ENCODE data around the gene CCN5. TPM values are rescaled to one million over a fixed set of nuclear protein-coding genes. Genes with fewer than 3 reads are reported as not detected.

Gene CCN5
- total and polyA plus RNA-seq, 2 of the 13 experiments (the other 11 are each of a cell fraction or from before 2014, with no cell fraction given) = 0.12 TPM; not detected in 1

DNA sequence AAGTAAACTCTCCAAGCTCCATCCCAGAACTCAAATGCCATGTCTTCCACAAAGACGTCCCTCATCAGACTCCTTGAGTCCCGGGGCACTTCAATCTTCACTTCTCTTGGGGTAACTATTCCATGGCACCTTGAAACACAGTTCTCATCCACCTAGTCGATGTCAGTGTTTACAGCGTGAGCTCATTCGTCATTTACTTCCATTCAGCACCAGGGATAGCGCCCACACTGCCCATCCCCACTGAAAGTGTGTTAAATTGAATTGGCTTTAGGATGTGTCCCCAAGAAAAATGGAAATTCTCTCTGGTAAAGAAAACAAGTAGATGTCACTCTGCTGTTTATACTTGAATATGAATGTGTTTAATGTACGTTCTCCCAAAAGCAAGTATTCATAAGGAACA lies 61.8 kb downstream of the CCN5 start (continued):
- TF ChIP-seq GPBP1L1 (CRISPR knock-in tag; IDR thresholded peaks at IDR 0.05) (no peak), ZNF629 (CRISPR knock-in tag; conservative IDR thresholded peaks at IDR 0.05) (no peak), ETV6 (CRISPR knock-in tag; conservative IDR thresholded peaks at IDR 0.05) (0 out of 2 replicates have a peak, but pooled peaks have one; percentile 52), BRD4 (CRISPR knock-in tag; IDR thresholded peaks at IDR 0.05) (no peak), HMG20A (CRISPR knock-in tag; IDR thresholded peaks at IDR 0.05; ENCODE audit: borderline replicate concordance) (no peak), CHD4 (IDR thresholded peaks at IDR 0.05; ENCODE audit: borderline replicate concordance, low read length) (no peak), ZBTB37 (CRISPR knock-in tag; IDR thresholded peaks at IDR 0.05) (no peak), MTF1 (CRISPR knock-in tag; IDR thresholded peaks at IDR 0.05) (peak; percentile 60; the same call in 1 of the 2 replicates), ZNF280B (CRISPR knock-in tag; IDR thresholded peaks at IDR 0.05; ENCODE audit: borderline replicate concordance) (no peak), KDM5A (IDR thresholded peaks at IDR 0.05; ENCODE audit: borderline replicate concordance, low read length) (no peak), SAFB2 (CRISPR knock-in tag; IDR thresholded peaks at IDR 0.05; ENCODE audit: borderline replicate concordance, low read depth) (no peak), DMAP1 (CRISPR knock-in tag; IDR thresholded peaks at IDR 0.05) (no peak), ZNF557 (CRISPR knock-in tag; IDR thresholded peaks at IDR 0.05) (peak; percentile 80; the same call in 1 of the 2 replicates), BCL6 (CRISPR knock-in tag; IDR thresholded peaks at IDR 0.05) (0 out of 2 replicates have a peak, but pooled peaks have one; percentile 27), SRF (IDR thresholded peaks at IDR 0.05; ENCODE audit: low read depth, low read length) (no peak), ZNF30 (CRISPR knock-in tag; IDR thresholded peaks at IDR 0.05) (no peak), KAT8 (CRISPR knock-in tag; IDR thresholded peaks at IDR 0.05) (peak; percentile 29; the same call in 1 of the 2 replicates), ZNF18 (CRISPR knock-in tag; IDR thresholded peaks at IDR 0.05; ENCODE audit: insufficient replicate concordance) (no peak)
- TF ChIP-seq, protein P1, sequence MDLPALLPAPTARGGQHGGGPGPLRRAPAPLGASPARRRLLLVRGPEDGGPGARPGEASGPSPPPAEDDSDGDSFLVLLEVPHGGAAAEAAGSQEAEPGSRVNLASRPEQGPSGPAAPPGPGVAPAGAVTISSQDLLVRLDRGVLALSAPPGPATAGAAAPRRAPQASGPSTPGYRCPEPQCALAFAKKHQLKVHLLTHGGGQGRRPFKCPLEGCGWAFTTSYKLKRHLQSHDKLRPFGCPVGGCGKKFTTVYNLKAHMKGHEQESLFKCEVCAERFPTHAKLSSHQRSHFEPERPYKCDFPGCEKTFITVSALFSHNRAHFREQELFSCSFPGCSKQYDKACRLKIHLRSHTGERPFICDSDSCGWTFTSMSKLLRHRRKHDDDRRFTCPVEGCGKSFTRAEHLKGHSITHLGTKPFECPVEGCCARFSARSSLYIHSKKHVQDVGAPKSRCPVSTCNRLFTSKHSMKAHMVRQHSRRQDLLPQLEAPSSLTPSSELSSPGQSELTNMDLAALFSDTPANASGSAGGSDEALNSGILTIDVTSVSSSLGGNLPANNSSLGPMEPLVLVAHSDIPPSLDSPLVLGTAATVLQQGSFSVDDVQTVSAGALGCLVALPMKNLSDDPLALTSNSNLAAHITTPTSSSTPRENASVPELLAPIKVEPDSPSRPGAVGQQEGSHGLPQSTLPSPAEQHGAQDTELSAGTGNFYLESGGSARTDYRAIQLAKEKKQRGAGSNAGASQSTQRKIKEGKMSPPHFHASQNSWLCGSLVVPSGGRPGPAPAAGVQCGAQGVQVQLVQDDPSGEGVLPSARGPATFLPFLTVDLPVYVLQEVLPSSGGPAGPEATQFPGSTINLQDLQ (CRISPR knock-in tag; IDR thresholded peaks at IDR 0.05) = no peak
- TF ChIP-seq, protein P2, sequence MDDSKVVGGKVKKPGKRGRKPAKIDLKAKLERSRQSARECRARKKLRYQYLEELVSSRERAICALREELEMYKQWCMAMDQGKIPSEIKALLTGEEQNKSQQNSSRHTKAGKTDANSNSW (CRISPR knock-in tag; IDR thresholded peaks at IDR 0.05; ENCODE audit: borderline replicate concordance) = no peak
- TF ChIP-seq, protein P3, sequence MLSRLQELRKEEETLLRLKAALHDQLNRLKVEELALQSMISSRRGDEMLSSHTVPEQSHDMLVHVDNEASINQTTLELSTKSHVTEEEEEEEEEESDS (CRISPR knock-in tag; IDR thresholded peaks at IDR 0.05; ENCODE audit: borderline replicate concordance) = 0 out of 2 replicates have a peak, but pooled peaks have one; percentile 48
